ENCODE measurements around the gene UBXN1.
"Not testable (repeated sequence)": the region's sequence is repeated elsewhere in the genome, so short reads cannot be mapped to it uniquely, and the experiment has no call there.

DNA sequence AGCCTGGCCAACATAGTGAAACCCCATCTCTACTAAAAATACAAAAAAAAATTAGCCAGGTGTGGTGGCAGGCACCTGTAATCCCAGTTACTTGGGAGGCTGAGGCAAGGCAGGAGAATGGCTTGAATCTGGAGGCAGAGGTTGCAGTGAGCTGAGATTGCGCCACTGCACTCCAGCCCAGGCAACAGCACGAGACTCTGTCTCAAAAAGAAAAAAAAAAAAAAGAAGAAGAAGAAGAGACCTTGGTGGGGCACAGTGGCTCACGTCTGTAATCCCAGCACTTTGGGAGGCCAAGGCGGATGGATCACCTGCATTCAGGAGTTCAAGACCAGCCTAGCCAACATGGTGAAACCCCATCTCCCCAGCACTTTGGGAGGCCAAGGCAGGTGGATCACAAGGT, 25.0 kb upstream of the UBXN1 start:
- not testable (repeated sequence) for TF ChIP-seq CTCF (IDR thresholded peaks at IDR 0.05); ZFX (IDR thresholded peaks at IDR 0.05; ENCODE audit: borderline replicate concordance)
